Stimulated activated naive CD4-positive, alpha-beta T cell (primary cell): ENCODE measurements around the gene CDKL5.

ENCODE experiments used
- DNase-seq, 6 experiments: peaks; one replicate each; lab custom pipeline; 2025; lab: John Stamatoyannopoulos, UW

The CDKL5 gene

GRCh38 chrX:18647621-18648020 is 222.2 kb downstream of the CDKL5 start:
- DNase-seq, result no peak

GRCh38 chrX:18649498-18649951 is 224.1 kb downstream of the CDKL5 start:
- no peak for DNase-seq

GRCh38 chrX:18650662-18651061 is 225.3 kb downstream of the CDKL5 start:
- DNase-seq, result no peak

GRCh38 chrX:18652636-18653035 is 227.2 kb downstream of the CDKL5 start:
- DNase-seq, result no peak

- no peak for DNase-seq
Measured at GRCh38 chrX:18654875-18655836, 229.7 kb downstream of the CDKL5 start.

GRCh38 chrX:18661273-18661672 is 235.9 kb downstream of the CDKL5 start:
- no peak for DNase-seq

- DNase-seq, result no peak
Measured at GRCh38 chrX:18664947-18665346, 239.5 kb downstream of the CDKL5 start.

- no peak for DNase-seq
Measured at GRCh38 chrX:18666614-18667013, 241.2 kb downstream of the CDKL5 start.

- peak in 1 of 6 experiments; percentile 3 for DNase-seq
Measured at GRCh38 chrX:18668071-18668835, 242.8 kb downstream of the CDKL5 start.

GRCh38 chrX:18672008-18672407 is 246.6 kb downstream of the CDKL5 start, which contains the start of gene RS1:
TSS of gene RS1 (minus strand) at chrX:18672108. CDS start at chrX:18672068, 40 bp downstream.
- no peak for DNase-seq

- DNase-seq, result peak in 3 of 6 experiments; percentile 1 to 28 (median 23)
Measured at GRCh38 chrX:18674417-18674787, 249.0 kb downstream of the CDKL5 start.

GRCh38 chrX:18674788-18675735 is 249.7 kb downstream of the CDKL5 start:
- DNase-seq, result peak; percentile 69 to 91 (median 76)

- no peak for DNase-seq
Measured at GRCh38 chrX:18676050-18676449, 250.6 kb downstream of the CDKL5 start.

- DNase-seq, result no peak
Measured at GRCh38 chrX:18676470-18676869, 251.1 kb downstream of the CDKL5 start.

GRCh38 chrX:18677161-18677869 is 251.9 kb downstream of the CDKL5 start:
- no peak for DNase-seq

GRCh38 chrX:18681996-18682395 is 256.6 kb downstream of the CDKL5 start:
- DNase-seq, result no peak

GRCh38 chrX:18682979-18683387 is 257.6 kb downstream of the CDKL5 start:
- no peak for DNase-seq

- DNase-seq, result no peak
Measured at GRCh38 chrX:18687856-18688495, 262.6 kb downstream of the CDKL5 start.

GRCh38 chrX:18691431-18691830 is 266.0 kb downstream of the CDKL5 start:
- DNase-seq, result no peak

- DNase-seq, result no peak
Measured at GRCh38 chrX:18692541-18692940, 267.1 kb downstream of the CDKL5 start.
